Epidermal melanocyte (primary cell): ENCODE measurements around the gene TEDC1.

ENCODE experiments used
- DNase-seq: peaks from one replicate; pipeline ENCODE4 v3.0.0; 2011; ENCODE audit warnings: low spot score; ENCODE audit not compliant: insufficient read length

TEDC1 gene

GRCh38 chr14:105484997-105485393, 6.1 kb upstream of the TEDC1 start:
- no peak for DNase-seq

- DNase-seq = no peak
Measured at GRCh38 chr14:105485739-105486162, 5.3 kb upstream of the TEDC1 start.

DNA sequence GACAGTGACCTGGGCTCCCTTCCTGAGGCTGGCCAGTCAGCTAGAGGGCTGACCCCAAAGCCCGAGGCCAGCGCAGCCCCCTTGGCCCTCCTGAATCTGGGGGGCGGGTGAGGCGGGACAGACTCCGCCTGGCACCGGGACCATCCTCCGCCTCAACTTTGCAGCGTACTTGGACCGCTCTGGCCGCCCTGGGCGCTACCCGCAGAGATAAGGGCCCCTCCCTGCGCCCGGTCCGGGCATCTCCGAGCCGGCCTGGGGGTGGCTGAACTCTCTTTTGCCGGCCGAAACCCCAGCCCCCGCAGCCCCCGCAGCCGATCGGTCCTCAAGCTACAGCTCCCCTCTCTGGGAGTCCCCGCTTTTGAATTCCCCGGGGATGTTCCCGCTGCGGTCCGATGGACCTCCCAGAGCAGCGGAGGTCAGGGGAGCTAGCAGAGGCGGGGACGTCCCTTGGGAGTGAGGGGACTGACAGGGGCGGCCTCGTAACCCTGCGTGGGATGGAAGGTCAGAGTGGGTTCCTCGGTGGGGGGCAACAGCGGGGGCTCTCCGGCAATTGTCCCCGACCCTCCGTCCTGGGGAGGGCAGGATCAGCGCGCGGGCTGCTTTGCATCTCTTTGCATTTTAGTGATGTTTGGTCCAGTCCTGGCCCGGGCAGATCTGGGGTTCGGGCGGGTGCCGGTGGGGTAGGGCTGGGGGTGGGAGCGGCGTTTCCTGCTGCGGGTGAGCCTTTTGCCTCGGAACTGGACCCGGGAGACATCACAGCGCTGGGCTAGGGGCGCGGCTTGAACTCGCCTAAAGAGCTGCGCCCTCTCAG, 4.7 kb upstream of the TEDC1 start, which contains the start of gene CRIP1:
Gene CRIP1, plus strand, starts transcription at position 724 of the 811 bp plus-strand sequence. CDS start 374 bp downstream, outside the sequence.
- no peak for DNase-seq

DNA sequence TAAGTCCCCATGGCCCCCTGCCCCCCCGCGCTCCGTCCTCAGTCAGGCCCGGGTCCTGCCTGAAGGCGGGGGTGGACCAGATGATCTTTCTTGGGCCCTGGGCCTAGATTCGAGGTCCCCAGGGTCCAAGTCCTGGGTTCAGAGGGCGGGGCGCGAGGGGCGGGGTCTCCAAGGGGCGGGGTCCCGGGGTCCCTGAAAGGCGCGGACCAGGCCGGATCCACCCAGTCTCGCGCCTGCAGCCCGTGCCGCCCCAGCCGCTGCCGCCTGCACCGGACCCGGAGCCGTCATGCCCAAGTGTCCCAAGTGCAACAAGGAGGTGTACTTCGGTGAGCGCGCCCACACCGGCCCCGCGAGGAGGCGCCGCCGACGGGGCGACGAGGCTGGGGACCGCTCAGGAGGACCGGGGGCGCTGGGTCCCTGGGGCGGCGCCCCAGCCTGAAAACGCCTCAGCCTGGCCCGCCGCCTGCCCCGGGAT, 4.0 kb upstream of the TEDC1 start:
- DNase-seq = no peak

DNA sequence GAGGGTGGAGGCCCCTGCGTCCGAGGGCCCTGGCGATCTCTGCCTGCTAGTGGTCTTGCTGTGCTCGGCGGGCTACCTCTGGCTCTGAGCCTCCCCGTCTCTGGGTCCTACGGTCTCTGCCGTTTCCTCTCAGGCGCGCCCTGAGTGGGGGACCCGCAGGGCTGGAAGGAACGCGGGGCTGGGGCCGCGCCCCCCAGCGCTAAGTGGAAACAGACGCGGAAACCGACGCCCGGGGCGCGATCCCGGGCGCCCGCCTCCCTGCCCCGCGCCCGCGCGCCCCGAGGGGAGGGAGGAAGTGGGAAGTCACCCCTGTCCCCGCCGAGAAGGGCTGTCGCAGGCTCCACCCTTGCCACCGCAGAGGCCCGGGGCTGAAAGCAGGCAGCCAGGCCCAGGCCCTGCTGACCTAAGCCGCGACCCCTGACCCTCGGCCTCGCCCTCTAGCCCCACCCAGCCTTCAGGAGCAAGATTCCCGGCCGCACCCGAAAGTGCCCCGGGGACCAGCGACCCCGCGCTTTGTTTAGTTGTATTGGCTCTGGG, 3.5 kb upstream of the TEDC1 start:
- no peak for DNase-seq

DNA sequence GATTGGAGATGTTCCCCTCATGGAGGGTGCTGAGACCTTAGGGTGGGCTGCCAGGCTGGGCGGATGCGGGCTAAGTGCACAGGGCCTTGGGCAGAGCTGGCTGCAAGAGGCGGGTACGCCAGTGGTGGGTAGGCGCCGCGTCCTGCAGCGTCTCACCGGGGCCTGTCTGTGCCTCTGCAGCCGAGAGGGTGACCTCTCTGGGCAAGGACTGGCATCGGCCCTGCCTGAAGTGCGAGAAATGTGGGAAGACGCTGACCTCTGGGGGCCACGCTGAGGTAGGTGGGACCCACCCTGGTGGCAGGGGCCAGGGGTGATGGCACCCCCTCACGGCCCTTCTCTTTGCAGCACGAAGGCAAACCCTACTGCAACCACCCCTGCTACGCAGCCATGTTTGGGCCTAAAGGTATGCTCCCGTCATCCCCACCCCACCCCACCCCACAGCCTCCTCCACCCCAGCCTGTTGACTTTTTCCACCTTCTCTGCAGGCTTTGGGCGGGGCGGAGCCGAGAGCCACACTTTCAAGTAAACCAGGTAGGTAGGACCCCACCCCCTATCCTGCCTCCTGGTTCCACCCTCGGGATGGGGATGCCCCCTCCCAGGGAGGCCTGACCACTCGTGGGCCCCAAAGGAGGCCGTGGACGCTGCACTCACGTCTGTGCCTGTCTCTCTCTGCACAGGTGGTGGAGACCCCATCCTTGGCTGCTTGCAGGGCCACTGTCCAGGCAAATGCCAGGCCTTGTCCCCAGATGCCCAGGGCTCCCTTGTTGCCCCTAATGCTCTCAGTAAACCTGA, 2.9 kb upstream of the TEDC1 start:
- no peak for DNase-seq

GRCh38 chr14:105488781-105489541, 2.1 kb upstream of the TEDC1 start:
- no peak for DNase-seq

DNA sequence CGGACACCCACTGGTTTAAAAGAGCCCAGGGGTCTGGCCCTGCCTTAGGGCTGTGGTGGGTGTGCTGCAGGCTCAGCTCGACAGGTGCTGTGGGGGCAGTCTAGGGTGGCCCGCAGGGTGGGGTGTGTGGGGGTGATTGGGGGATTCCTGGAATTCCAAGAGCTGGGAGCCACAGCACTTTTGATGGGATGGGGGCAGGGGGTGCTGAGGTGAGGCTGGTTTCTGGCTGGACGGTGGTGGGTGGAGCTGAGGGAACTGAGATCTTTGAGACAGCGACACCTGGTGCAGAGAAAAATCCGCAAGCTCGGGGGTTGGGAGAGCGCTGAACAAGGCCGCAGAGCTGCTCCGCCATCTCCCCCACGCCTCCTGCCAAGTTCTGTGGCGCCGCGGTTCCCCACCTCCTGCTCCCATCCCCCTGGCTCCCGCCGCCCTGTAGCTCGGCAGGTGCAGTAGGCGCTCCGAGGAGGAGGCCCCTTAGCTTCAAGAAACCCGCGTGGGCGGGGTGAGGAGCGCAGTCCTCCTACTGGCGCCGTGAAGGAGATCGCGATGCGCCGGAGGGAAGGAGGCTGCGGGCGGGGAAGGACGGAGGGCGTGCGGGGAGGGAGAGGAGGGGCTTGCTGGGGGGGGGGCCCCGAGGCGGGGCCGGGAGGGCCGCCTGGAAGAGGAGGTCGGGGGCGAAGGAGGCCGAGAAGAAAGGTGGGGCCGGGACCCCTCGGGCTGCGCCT, 1.3 kb upstream of the TEDC1 start:
- no peak for DNase-seq

DNA sequence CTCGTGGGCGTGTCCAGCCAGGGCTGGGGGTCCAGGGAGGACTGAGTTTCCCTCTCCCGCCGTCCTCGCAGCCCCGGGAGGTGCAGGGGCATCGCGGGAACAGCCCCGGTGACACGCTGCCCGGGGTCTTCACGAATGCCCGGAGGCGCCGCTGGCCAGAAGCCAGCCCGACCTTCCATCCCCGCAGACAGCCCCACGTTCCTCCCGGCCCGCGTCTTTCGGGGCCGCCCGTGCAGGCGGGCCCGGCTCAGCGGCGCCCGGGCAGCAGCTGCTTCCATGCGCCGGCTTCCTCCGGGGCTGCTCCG, 827 bp upstream of the TEDC1 start:
- no peak for DNase-seq

DNA sequence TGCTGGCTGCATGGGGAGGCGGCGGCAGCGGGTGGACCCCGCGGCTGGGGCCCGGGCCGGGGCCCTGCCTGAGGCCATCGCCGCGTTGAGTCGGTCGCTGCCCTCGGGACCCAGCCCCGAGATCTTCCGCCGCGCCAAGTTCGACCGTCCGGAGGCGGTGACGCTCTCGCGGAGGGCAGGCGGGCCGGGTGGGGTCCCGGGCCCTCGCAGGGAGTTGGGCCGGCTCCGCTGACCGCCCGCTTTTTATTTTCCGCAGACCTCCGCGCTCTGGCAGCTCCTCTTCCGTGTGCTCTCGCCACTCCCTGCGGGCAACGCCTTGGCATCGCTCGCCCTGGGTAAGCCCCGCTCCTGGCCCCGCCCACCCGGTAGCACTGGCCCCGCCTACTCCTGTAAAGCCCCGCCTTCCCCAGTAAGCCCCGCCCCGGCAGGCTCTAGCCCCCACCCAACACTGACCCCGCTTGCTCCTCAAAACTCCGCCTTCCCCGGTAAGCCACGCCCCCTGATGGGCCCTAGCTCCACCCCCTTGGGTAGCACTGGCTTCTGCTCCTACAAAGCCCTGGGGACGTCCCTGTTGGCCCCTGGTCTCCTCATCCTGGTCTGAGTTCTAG, 424 bp downstream of the TEDC1 start:
- no peak for DNase-seq

GRCh38 chr14:105492031-105492970, 1.3 kb downstream of the TEDC1 start:
- DNase-seq = no peak

DNA sequence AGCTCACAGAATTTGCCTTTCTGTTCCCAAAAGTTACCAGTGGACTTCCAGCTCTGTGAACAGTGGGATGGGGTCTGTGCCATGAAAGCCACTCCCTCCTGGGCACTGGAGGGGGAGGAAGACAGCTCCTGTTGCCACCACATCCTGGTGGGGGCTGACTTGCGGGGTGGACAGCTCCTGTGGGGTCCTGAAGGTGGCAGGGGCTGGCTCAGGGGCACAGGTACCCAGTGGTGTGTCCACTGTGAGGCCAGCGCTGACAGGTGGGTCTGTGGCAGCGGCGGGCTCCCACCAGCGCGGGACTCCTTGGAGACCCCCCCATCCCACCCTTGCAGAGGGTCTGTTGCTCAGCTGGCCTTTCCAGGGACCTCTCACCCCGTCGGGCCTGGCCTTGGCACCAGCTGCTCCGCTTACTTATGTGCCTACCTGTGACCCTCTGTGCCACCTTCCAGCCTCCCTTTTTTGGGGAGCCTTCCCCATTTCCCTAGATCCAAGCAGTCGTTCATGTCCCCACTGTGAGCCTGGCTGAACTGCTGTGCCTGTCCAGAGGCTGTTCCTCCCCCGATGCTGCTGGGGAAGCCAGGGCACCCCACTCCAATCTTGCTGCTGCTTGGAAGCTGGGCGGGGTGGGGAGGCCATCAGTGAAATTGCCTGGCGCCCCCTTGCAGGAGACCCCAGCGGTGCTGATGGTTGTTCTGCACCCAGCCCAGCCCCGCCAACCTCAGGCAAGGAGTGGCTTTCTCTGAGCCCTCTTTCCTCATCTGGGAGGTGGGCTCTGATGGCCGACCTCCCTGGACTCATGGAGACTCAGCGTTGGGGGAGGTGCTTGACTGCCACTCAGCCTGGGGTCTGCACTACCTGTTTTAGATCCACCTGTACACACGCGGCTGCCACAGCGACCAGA, 2.2 kb downstream of the TEDC1 start:
- no peak for DNase-seq

DNA sequence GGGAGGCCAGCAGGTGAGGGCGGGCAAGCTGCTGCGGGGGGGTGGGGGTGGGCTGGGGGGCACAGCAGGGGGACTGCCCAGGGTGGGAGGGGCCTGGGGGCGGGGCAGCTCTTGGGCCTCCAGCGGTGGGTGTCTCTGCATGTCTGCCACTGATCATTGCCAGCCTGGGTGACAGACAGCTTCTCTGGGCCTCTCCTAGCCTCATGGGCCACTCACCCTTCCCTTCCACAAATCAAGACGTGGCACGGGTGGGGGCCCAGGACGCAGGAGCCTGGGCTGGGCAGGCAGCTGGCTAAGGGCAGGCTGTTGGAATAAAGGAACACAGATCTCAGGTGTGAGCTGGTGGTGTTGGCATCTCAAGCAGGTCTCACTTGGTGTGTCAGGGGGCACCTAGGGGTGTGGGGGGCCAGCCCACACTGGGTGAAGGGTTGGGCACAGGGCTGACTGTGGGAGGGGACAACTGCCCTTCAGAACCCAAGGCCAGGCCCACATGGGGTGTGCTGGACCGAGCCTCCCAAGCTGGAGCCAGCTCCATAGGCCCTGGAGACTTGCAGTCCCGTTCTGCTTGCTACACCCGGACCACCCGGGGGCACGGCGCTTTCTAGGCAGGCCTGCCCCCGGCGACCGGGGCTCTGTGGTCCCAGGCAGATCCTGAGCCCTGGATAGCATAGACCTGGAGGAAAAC, 3.0 kb downstream of the TEDC1 start:
- no peak for DNase-seq

DNA sequence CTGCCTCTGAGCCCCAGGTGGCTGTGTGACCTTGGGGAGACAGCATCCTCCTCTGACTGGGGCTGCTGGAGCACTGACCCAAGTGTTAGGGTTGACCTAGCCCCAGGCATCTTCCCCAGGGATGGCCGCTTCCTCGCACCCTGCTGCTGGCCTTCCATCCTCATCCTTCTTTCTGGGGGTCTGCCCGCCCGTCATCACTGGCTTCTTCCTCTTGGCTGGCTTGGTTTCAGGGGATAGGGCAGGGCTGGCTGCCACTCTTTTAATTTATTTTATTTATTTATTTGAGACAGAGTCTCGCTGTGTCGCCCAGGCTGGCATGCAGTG, 3.5 kb downstream of the TEDC1 start:
- no peak for DNase-seq

- DNase-seq = no peak
Measured at GRCh38 chr14:105495101-105495989, 4.3 kb downstream of the TEDC1 start.

- DNase-seq = no peak
Measured at GRCh38 chr14:105495990-105496830, 5.2 kb downstream of the TEDC1 start.
